Embryonic facial prominence (tissue), 1 donor: ENCODE data around the gene ZNF507.
"Not testable (repeated sequence)": the region's sequence is repeated elsewhere in the genome, so short reads cannot be mapped to it uniquely, and the experiment has no call there.

ENCODE experiments used
- DNase-seq: peaks from one replicate; pipeline ENCODE4 v3.0.0-alpha.2; 2016; ENCODE audit errors: extremely low spot score

The ZNF507 gene

GRCh38 chr19:32367948-32368536 is 22.6 kb downstream of the ZNF507 start:
- no peak for DNase-seq

- no peak for DNase-seq
These were observed 23.4 kb downstream of the ZNF507 start for GRCh38 chr19:32368787-32369186.

- DNase-seq, result no peak
These were observed 27.5 kb downstream of the ZNF507 start for GRCh38 chr19:32372726-32373517.

GRCh38 chr19:32373585-32374295 is 28.3 kb downstream of the ZNF507 start:
- no peak for DNase-seq

GRCh38 chr19:32374362-32374761 is 29.0 kb downstream of the ZNF507 start:
- DNase-seq, result not testable (repeated sequence)

GRCh38 chr19:32377088-32377487 is 31.7 kb downstream of the ZNF507 start:
- DNase-seq, result not testable (repeated sequence)

GRCh38 chr19:32380269-32380668 is 34.9 kb downstream of the ZNF507 start:
- DNase-seq, result no peak

- no peak for DNase-seq
These were observed 42.4 kb downstream of the ZNF507 start for GRCh38 chr19:32387701-32388392.

- no peak for DNase-seq
These were observed 43.0 kb downstream of the ZNF507 start for GRCh38 chr19:32388393-32388855.

- DNase-seq, result no peak
These were observed 47.5 kb downstream of the ZNF507 start for GRCh38 chr19:32392901-32393300.

GRCh38 chr19:32396046-32396652 is 50.7 kb downstream of the ZNF507 start:
- DNase-seq, result no peak

GRCh38 chr19:32397671-32398101 is 52.3 kb downstream of the ZNF507 start:
- no peak for DNase-seq

GRCh38 chr19:32401992-32402391 is 56.6 kb downstream of the ZNF507 start:
- no peak for DNase-seq

- DNase-seq, result no peak
These were observed 58.0 kb downstream of the ZNF507 start for GRCh38 chr19:32403291-32403995.

GRCh38 chr19:32404213-32404932 is 59.0 kb downstream of the ZNF507 start:
- DNase-seq, result no peak

- DNase-seq, result peak; percentile 10
These were observed 59.6 kb downstream of the ZNF507 start for GRCh38 chr19:32404933-32405430.

- DNase-seq, result peak; percentile 90
These were observed 60.2 kb downstream of the ZNF507 start, which contains the start of gene DPY19L3 for GRCh38 chr19:32405431-32406160. Gene DPY19L3, plus strand, starts transcription at chr19:32405770. Its CDS starts 2,484 bp downstream, at chr19:32408254.

- DNase-seq, result no peak
These were observed 61.0 kb downstream of the ZNF507 start for GRCh38 chr19:32406161-32407003.
